GM18951 (cell line): Measurements from ENCODE around the gene CNTROB.

ENCODE experiments used
- POLR2A ChIP-seq: IDR thresholded peaks from 4 replicates; pipeline ENCODE4 v1.6.1; 2011; ENCODE audit warnings: mild to moderate bottlenecking; ENCODE audit not compliant: insufficient read length, insufficient read depth; ENCODE audit errors: extremely low read depth
- in situ Hi-C: fragments of 300-500 bp; cut with MboI; formaldehyde crosslinking; loops from one replicate; pipeline ENCODE4 v1.12.0; 2022; ENCODE audit warnings: low sequenced_read_pairs, mixed read lengths, inconsistent platforms; ENCODE audit not compliant: unreplicated experiment

CNTROB gene

GRCh38 chr17:7893187-7893880, 38.7 kb upstream of the CNTROB start:
- no peak for TF ChIP-seq POLR2A
- in situ Hi-C loops = no loop called here

DNA sequence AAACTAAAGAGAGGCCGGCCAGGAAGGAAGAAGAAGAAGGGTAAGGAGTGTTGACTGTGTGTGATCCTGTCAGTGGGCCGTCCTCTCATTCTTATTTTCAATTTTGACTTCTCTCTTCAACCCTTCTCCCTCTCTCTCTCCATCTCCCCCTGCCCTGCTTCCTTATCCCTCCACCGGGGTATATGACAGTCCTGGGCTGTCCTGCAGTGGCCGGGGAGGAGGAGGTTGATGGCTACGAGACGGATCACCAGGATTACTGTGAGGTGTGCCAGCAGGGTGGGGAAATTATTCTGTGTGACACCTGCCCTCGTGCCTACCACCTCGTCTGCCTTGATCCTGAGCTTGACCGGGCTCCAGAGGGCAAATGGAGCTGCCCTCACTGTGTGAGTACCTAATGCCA, 37.8 kb upstream of the CNTROB start:
- no peak for TF ChIP-seq POLR2A
- in situ Hi-C loops = no loop called here

DNA sequence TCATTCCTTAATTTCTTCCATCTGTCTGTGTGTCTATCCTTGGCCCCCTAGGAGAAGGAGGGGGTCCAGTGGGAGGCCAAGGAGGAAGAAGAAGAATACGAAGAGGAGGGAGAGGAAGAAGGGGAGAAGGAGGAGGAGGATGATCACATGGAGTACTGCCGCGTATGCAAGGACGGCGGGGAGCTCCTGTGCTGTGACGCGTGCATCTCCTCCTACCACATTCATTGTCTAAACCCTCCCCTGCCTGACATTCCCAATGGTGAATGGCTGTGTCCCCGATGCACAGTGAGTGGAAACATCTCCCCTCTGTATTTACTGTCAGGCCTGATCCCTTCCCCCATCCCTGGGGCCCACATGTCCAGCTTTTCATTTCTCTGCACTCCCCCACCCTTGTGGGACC, 37.1 kb upstream of the CNTROB start:
- no peak for TF ChIP-seq POLR2A
- in situ Hi-C loops = no loop called here

DNA sequence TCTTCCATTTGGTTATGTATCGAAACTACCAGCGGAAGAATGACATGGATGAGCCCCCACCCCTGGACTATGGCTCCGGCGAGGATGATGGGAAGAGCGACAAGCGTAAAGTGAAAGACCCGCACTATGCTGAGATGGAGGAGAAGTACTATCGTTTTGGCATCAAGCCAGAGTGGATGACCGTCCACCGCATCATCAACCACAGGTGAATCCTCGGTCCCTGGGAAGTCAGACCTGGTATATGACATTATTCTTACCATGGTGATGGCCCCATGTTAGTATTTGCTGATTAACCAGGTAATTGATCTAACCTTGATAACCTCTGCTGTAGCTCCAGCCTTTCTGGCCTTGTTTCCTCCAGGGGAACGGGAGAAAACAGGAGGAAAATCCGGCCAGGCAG, 34.9 kb upstream of the CNTROB start:
- no peak for TF ChIP-seq POLR2A

GRCh38 chr17:7897773-7898172, 34.2 kb upstream of the CNTROB start:
- no peak for TF ChIP-seq POLR2A
- in situ Hi-C loops = no loop called here

More for the DNA sequence above, 34.9 kb upstream of the CNTROB start:
- in situ Hi-C loops = no loop called here

- in situ Hi-C loops = no loop called here
- TF ChIP-seq POLR2A = no peak
These were observed 28.6 kb upstream of the CNTROB start for GRCh38 chr17:7903154-7904103.

DNA sequence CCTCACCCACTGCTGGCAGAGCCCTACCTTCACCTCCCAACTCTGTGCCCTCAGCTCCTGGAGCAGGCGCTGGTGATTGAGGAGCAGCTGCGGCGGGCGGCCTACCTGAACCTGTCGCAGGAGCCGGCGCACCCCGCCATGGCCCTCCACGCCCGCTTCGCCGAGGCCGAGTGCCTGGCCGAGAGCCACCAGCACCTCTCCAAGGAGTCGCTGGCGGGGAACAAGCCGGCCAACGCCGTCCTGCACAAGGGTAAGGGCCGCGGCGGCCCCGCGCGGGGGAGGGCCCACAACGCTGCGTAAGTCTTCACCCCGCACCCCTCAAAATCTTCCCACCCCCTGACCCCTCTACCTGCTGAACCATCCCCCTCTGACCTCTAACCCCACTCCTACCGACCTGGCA, 22.9 kb upstream of the CNTROB start:
- in situ Hi-C loops = no loop called here
- no peak for TF ChIP-seq POLR2A

GRCh38 chr17:7910281-7910680, 21.7 kb upstream of the CNTROB start:
- no peak for TF ChIP-seq POLR2A
- in situ Hi-C loops = loop anchor here (5.0 kb wide), 1 partner anchor 82 kb away; no protein-coding TSS in a partner anchor

GRCh38 chr17:7910711-7911110, 21.3 kb upstream of the CNTROB start:
- TF ChIP-seq POLR2A = no peak
- in situ Hi-C loops = loop anchor here (5.0 kb wide), 1 partner anchor 82 kb away; no protein-coding TSS in a partner anchor

- in situ Hi-C loops = loop anchor here (5.0 kb wide), 1 partner anchor 81 kb away; no protein-coding TSS in a partner anchor
- no peak for TF ChIP-seq POLR2A
These were observed 20.9 kb upstream of the CNTROB start for GRCh38 chr17:7911116-7911515.

- in situ Hi-C loops = loop anchor here (5.0 kb wide), 1 partner anchor 79 kb away; no protein-coding TSS in a partner anchor
- TF ChIP-seq POLR2A = no peak
These were observed 19.0 kb upstream of the CNTROB start for GRCh38 chr17:7912927-7913524.

DNA sequence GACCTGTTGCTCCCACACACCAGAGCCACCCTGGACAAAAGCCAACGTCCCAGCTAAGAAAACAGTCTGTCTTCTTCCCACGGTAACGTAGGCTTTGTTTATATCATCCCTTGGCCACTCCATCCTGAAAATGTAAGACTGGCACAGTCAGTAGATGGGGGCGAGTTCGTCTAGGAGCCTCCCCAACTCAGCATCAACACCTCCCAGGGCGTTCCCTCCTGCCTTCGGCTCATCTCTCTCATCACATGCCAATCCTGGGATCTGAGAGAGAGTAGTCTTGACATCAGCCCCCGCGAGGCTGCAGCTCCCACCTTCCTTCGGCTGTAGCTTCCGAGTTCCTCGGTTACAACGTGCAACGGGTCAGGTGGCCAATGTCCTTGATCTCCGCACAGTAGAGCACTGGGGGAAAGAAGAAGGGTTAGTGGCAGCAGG, 16.8 kb upstream of the CNTROB start:
- in situ Hi-C loops = no loop called here
- TF ChIP-seq POLR2A = no peak
